Lower lobe of right lung (tissue), 2 donors: ENCODE results near the gene FAM234A. TPM values are rescaled to one million over a fixed set of nuclear protein-coding genes. Genes with fewer than 3 reads are reported as not detected.

Source experiments
- ATAC-seq, 2 donors: fragments of 200-7000 bp; cut with Tn5 transposase; one replicate each; pipeline ENCODE4 v1.9.1; 2020 to 2022; ENCODE audit warnings: mild to moderate bottlenecking in 2 of 2, moderate library complexity in 2 of 2
- DNase-seq: peaks from one replicate; pipeline ENCODE4 v3.0.0-alpha.2; 2020
- H3K27ac ChIP-seq: fragments of 200-600 bp; one replicate; pipeline ENCODE4 v1.8.0; 2022
- H3K27me3 ChIP-seq: fragments of 200-600 bp; one replicate; pipeline ENCODE4 v1.8.0; 2022; ENCODE audit warnings: low read depth
- H3K36me3 ChIP-seq: fragments of 200-600 bp; one replicate; pipeline ENCODE4 v1.8.0; 2022; ENCODE audit warnings: mild to moderate bottlenecking
- H3K4me1 ChIP-seq: fragments of 200-600 bp; one replicate; pipeline ENCODE4 v1.8.0; 2022
- H3K4me3 ChIP-seq: fragments of 200-600 bp; one replicate; pipeline ENCODE4 v1.8.0; 2022; ENCODE audit warnings: mild to moderate bottlenecking
- H3K9me3 ChIP-seq: fragments of 200-600 bp; one replicate; pipeline ENCODE4 v1.8.0; 2022
- intact Hi-C: fragments of 100-400 bp; cut with DNase I; formaldehyde crosslinking; loops from one replicate; pipeline ENCODE4 v1.11.0; 2022
- total RNA-seq: library from RNA; stranded (reverse); fragmentation: NEBNext Ultra II Directional; extraction: Animal tissue kit (Norgen Biotek cat#: 25700); gene quantifications from one replicate; pipeline ENCODE4 v1.2.1, GENCODE V29; 2021
- TF ChIP-seq, protein P1 (sequence below): fragments of 200-600 bp; IDR thresholded peaks from one replicate; pipeline ENCODE4 v1.8.0; 2022; ENCODE audit warnings: antibody characterized with exemption, mild to moderate bottlenecking
- donor health status: DM: no; HTN: yes; CAD: no; lungs with severe emphysema.

Gene FAM234A
- total RNA-seq, 1 donor from 2014 or later = 51.7 TPM

DNA sequence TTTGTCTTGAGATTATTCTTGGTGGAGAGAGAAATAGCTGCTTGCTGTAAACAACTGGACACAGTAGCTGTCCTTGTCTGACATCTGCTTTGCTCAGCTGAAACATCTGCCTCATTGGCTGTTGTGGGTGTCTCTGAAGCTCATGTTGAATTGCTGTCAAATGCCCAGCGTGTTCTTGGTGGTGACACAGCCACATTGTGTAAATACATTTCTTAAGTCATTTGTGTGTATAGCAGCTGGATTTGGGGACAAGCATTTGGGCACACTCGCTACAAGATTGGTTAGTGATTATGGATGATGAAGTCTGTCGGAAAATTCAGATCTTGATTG lies 5.3 kb downstream of the FAM234A start:
- intact Hi-C loops = no loop called here

DNA sequence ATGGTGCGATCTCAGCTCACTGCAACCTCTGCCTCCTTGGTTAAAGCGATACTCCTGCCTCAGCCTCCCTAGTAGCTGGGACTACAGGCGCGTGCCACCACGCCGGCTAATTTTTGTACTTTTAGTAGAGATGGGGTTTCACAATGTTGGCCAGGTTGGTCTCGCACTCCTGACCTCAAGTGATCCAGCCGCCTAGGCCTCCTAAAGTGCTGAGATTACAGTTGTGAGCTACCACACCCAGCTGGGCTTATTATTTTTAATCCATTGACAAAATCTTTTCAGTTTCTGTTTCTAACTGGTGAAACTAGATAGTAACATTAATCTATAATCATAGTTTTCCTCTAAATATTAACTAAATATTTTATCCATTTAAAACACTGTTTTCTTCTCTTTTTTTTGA lies 5.9 kb downstream of the FAM234A start:
- DNase-seq (no peak), ATAC-seq (no peak)
- Histone ChIP-seq H3K27ac (no peak overlapping the region), H3K36me3 (no peaks in the 10 kb centered on the region), H3K4me1 (peaks cover 7% of the 10 kb centered on the region), H3K4me3 (no peak overlapping the region), H3K27me3 (no peaks in the 10 kb centered on the region), H3K9me3 (no peaks in the 10 kb centered on the region)
- intact Hi-C loops = no loop called here
- TF ChIP-seq, protein P1, sequence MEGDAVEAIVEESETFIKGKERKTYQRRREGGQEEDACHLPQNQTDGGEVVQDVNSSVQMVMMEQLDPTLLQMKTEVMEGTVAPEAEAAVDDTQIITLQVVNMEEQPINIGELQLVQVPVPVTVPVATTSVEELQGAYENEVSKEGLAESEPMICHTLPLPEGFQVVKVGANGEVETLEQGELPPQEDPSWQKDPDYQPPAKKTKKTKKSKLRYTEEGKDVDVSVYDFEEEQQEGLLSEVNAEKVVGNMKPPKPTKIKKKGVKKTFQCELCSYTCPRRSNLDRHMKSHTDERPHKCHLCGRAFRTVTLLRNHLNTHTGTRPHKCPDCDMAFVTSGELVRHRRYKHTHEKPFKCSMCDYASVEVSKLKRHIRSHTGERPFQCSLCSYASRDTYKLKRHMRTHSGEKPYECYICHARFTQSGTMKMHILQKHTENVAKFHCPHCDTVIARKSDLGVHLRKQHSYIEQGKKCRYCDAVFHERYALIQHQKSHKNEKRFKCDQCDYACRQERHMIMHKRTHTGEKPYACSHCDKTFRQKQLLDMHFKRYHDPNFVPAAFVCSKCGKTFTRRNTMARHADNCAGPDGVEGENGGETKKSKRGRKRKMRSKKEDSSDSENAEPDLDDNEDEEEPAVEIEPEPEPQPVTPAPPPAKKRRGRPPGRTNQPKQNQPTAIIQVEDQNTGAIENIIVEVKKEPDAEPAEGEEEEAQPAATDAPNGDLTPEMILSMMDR = no peak

More for the DNA sequence above, 5.3 kb downstream of the FAM234A start:
- DNase-seq (no peak), ATAC-seq (no peak)
- H3K27me3 ChIP-seq = no peaks in the 10 kb centered on the region
- H3K4me3 ChIP-seq = no peak overlapping the region
- no peak overlapping the region for H3K27ac ChIP-seq
- no peaks in the 10 kb centered on the region for H3K9me3 ChIP-seq
- H3K36me3 ChIP-seq = no peaks in the 10 kb centered on the region
- peaks cover 10% of the 10 kb centered on the region for H3K4me1 ChIP-seq
- TF ChIP-seq, protein P1 = no peak

DNA sequence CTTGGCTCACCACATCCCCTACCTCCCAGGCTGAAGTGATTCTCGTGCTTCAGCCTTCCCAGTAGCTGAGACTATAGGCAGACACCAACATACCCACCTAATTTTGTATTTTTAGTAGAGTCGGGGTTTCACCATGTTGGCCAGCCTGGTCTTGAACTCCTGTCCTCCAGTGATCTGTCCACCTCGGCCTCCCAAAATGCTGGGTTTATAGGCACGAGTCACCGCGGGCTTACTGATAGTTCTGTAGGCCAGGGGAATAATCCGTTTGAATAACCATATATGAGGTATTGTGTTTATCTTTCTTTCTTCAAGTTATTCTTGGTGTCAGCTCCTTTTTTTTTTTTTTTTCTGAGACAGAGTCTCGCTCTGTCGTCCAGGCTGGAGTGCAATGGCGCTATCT lies 7.7 kb downstream of the FAM234A start:
- DNase-seq (no peak), ATAC-seq (no peak)
- no peaks in the 10 kb centered on the region for H3K4me1 ChIP-seq
- no peak overlapping the region for H3K4me3 ChIP-seq
- no peaks in the 10 kb centered on the region for H3K9me3 ChIP-seq
- no peaks in the 10 kb centered on the region for H3K27me3 ChIP-seq
- H3K36me3 ChIP-seq = no peaks in the 10 kb centered on the region
- intact Hi-C loops = no loop called here
- no peak overlapping the region for H3K27ac ChIP-seq
- TF ChIP-seq, protein P1 = no peak

DNA sequence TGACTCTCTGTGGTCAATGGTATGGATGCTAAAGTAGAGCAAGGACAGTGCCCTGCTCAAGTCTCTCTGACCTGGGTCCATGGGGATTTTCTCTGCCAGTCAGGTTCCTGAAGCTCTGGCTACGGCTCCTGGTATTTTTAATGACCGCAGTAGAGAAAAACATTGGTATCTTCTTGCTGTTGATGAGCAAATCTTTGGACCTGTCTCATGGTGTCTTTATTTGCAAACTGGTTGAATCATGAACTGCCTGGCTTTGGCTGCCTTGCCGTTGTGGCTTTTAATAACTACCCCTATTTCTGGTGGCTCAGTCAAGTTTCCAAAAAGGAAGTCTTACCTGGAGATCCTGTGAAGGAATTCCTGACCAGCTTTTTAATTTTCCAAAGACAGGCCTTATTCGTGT lies 8.7 kb downstream of the FAM234A start:
- ATAC-seq (no peak), DNase-seq (no peak)
- Histone ChIP-seq H3K27me3 (no peaks in the 10 kb centered on the region), H3K4me3 (no peak overlapping the region), H3K4me1 (no peaks in the 10 kb centered on the region), H3K36me3 (no peaks in the 10 kb centered on the region), H3K9me3 (no peaks in the 10 kb centered on the region), H3K27ac (no peak overlapping the region)
- intact Hi-C loops = no loop called here
- TF ChIP-seq, protein P1 = no peak

DNA sequence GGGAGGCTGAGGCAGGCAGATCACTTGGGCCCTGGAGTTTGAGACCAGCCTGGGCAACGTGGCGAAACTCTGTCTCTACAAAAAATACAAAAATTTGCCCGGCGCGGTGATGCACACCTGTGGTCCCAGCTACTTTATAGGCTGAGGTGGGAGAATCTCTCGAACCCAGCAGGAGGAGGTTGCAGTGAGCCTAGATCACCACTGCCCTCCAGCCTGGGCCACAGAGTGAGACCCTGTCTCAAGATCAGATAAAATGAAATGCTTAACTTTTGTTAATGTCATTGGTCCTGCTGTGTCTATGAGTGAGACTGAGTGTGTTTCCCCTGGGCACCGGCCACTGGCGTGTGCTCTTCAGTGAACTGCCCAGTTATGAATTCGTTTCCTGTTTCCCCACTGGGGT lies 10.5 kb downstream of the FAM234A start:
- Histone ChIP-seq H3K4me3 (no peak overlapping the region), H3K36me3 (peaks cover 1% of the 10 kb centered on the region), H3K27ac (no peak overlapping the region), H3K9me3 (no peaks in the 10 kb centered on the region), H3K27me3 (no peaks in the 10 kb centered on the region), H3K4me1 (no peaks in the 10 kb centered on the region)
- TF ChIP-seq, protein P1 = no peak
- ATAC-seq (no peak), DNase-seq (no peak)
- intact Hi-C loops = no loop called here

DNA sequence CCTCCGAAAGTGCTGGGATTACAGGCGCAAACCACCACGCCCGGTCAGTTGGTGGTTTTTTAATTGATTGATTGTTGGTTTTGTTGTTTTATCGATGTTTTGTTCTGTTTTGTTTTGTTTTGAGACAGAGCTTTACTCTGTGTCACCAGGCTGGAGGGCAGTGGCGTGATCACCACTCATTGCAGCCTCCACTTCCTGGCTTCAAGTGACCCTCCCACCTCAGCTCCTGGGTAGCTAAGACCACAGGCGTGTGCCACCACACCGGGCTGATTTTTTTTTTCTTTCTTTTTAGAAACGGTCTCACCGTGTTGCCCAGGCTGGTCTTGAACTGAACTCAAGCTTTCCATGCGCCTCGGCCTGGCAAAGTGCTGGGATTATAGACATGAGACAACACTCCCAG lies 12.4 kb downstream of the FAM234A start:
- H3K9me3 ChIP-seq = no peaks in the 10 kb centered on the region
- intact Hi-C loops = no loop called here
- no peaks in the 10 kb centered on the region for H3K4me1 ChIP-seq
- DNase-seq (no peak), ATAC-seq (no peak)
- H3K4me3 ChIP-seq = no peak overlapping the region
- no peaks in the 10 kb centered on the region for H3K27me3 ChIP-seq
- no peak overlapping the region for H3K27ac ChIP-seq
- TF ChIP-seq, protein P1 = no peak
- peaks cover 15% of the 10 kb centered on the region for H3K36me3 ChIP-seq
